ENCODE results near the gene CDKL4.
"Not testable (repeated sequence)": the region's sequence is repeated elsewhere in the genome, so short reads cannot be mapped to it uniquely, and the experiment has no call there.

CDKL4 gene

GRCh38 chr2:39243469-39244123 lies at the start of gene CDKL4:
CDKL4 (minus strand) TSS chr2:39243970.
- DNase-seq (ENCODE audit: low read depth) = no peak

GRCh38 chr2:39290433-39290832 lies 46.7 kb upstream of the CDKL4 start:
- DNase-seq (ENCODE audit: low read depth) = no peak

- DNase-seq (ENCODE audit: low read depth) = no peak
Measured at GRCh38 chr2:39289609-39290008, 45.8 kb upstream of the CDKL4 start.

- no peak for DNase-seq (ENCODE audit: low read depth)
Measured at GRCh38 chr2:39283561-39283960, 39.8 kb upstream of the CDKL4 start.

DNA sequence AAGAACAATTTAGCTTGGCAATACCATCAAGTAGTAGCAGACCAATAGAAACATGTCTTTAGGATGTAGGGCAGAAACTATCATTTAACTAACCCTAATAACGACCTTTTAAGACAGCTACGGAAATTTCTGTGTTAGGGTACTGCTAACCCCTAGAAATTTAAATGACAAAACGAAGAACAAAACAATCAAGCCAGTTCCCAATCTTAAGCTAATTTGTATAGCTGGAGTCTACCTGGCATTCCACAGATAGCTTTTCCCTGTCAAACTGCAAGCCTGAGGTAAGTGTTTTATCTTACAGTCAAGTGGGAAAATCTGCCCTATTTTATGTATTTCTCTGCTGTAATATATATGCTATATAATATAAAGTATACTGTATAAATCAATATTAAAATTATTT lies 37.6 kb upstream of the CDKL4 start:
- DNase-seq (ENCODE audit: low read depth) = no peak

DNA sequence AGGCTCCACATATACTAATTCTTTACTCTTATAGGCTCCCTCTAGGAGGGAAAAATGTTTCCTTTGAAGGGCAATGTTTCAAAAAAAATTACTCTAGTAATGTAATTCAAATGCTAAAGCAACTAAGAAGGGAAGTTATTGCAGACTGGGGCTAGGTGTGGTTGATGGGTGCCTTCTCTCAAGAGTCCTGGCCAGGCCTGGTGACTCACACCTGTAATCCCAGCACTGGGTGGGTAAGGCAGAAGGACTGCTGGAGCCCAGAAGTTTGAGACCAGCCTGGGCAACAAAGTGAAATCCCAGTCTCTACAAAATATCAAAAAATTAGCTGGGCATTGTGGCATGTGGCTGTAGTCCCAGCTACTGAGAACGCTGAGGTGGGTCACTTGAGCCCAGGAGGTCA lies 31.2 kb upstream of the CDKL4 start:
- DNase-seq (ENCODE audit: low read depth) = no peak

DNA sequence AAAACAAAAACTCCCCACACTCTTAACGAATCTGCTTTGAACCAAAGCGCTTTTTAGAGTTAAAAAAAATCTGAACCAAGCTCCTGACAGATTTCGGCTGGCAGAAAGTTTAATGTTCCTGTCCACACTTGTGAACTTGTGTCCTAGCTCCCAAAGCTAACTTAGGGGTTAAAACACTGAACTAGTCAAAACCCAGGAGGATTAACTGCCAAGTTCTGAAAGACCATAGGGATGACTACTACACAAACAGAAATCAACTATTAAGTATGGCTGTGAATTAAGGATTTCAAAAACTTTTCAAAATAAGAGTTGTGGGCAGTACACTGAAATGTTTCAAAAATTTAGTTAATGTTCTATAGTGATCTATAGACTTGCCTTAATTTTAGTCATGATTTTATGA lies 26.2 kb upstream of the CDKL4 start:
- no peak for DNase-seq (ENCODE audit: low read depth)

- DNase-seq (ENCODE audit: low read depth) = no peak
Measured at GRCh38 chr2:39266916-39267434, 23.2 kb upstream of the CDKL4 start.

DNA sequence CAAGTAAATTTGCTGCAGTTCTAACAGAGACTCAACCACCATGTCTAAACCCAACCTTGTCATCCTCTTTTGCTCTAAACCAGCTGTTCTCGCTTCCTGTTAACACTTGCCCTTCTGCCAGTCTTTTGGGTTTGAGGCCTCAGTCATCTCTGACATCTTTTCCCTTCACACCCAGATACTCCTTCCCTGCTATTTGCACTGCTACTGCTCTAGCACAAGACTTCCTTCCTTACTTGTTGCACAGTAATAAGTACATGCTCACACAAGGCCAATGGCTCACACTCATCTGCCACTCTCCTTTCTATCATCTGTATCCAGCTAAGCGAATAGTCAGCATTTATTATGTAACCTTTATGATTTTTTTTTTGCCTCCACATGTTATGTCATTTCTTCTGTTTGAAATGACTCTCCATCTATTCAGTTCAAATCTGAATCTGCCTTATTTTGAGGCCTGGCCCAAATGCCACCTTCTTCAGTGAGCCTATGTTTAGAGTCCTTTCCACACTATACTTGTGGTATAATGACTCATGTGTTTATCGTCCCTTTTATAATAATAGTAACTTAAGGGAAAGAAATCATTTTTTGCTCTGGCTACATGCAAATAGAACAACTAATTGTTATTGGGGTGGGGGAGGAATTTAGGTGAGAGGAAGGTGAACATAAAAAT lies 22.5 kb upstream of the CDKL4 start:
- no peak for DNase-seq (ENCODE audit: low read depth)

DNA sequence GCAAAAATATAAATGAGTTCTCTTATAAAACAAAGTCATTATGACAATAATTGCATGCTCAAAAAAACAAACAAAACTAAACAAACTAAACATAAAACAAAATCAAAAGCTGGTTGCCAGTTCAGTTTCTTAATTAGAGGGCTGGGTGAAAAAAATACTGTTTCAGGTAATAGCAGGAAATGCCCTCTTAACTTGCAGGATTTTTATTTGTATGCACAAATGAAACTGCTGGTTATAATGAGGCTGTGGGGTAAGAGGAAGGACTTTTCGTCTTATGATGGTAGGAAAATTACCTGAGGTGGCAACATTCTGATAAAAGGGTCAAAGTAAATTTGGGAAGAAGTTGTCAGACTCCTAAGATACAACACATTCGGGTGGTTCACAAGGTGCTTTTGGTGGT lies 21.5 kb upstream of the CDKL4 start:
- DNase-seq (ENCODE audit: low read depth) = no peak

DNA sequence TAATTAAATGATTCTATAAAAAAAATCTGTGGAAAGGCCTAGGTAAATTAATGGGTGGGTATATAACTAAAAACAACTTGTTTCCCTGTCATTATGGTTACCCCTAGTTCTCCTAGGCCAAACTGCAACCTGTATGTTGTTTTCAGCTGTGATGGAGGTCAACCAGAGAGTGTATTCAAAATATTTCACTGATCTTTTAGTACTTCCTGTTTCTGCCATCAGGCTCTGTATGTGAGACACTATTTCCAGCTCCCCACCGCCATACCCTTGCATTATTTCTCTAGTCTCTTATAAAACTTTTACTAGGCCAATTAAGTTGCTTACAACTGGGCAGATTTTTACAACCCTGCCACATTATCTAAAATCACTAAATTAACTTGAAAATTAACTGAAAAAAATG lies 21.0 kb upstream of the CDKL4 start:
- DNase-seq (ENCODE audit: low read depth) = no peak

DNA sequence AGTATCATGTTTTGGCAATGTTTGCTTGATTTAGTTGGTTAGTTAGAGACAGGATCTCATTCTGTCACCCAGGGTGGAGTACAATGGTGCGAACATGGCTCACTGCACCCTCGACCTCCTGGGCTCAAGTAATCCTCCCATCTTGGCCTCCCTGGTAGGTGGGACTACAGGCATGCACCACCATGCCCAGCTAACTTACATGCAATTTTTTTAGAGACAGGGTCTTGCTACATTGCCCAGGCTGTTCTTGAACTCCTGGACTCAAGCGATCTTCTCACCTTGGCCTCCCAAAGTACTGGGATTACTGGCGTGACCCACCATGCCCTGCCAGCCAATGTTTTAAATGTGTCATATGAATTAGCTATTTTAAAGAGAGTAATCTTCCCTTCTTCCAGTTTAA lies 16.3 kb upstream of the CDKL4 start:
- no peak for DNase-seq (ENCODE audit: low read depth)

- DNase-seq (ENCODE audit: low read depth) = no peak
Measured at GRCh38 chr2:39256040-39256439, 12.3 kb upstream of the CDKL4 start.

DNA sequence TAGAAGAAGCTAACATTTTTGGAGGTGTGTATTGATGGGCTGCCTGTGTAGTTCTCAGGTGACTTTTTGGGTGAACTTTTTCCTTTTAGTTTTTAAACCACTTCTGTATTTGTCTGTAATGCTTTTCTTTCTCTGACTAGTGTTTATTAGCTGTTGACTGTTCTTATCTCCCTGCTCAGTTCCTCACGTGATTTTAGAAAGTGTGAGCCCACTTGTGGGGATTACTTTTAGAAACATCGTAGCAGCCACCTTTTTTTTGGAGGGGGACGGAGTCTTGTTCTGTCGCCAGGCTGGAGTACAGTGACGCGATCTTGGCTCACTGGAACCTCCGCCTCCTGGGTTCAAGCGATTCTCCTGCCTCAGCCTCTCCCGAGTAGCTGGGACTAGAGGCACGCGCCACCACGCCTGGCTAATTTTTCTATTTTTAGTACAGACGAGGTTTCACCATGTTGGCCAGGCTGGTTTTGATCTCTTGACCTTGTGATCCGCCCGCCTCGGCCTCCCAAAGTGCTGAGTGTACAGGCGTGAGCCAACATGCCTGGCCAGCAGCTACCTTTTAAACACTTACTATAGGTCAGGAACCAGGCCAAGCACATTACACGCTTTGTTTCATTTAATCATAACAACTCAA lies 9.2 kb upstream of the CDKL4 start:
- no peak for DNase-seq (ENCODE audit: low read depth)

- DNase-seq (ENCODE audit: low read depth) = no peak
Measured at GRCh38 chr2:39247512-39248043, 3.8 kb upstream of the CDKL4 start.

GRCh38 chr2:39246382-39246980 lies 2.7 kb upstream of the CDKL4 start:
- no peak for DNase-seq (ENCODE audit: low read depth)

GRCh38 chr2:39244963-39245625 lies 1.3 kb upstream of the CDKL4 start:
- DNase-seq (ENCODE audit: low read depth) = not testable (repeated sequence)

GRCh38 chr2:39244241-39244862 lies 582 bp upstream of the CDKL4 start:
- not testable (repeated sequence) for DNase-seq (ENCODE audit: low read depth)

DNA sequence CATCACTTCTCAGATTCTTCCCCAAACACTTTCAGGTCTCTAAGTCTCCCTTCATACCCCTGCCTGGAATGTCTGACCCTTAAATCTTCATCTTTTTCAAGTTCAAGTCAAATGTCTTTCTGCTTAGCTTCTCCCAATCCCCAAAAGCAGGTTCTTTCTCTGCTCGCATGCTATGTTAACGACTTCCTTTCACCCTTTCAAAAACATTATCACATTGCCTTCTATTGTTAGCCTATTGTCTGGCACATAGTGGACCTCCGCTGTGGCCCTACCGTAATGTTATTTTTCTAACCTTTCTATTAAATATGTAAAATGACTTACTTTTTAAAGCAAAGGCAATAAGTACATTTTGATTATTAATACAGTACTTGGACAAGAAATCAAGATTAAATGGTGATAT lies 2.2 kb downstream of the CDKL4 start:
- DNase-seq (ENCODE audit: low read depth) = no peak

DNA sequence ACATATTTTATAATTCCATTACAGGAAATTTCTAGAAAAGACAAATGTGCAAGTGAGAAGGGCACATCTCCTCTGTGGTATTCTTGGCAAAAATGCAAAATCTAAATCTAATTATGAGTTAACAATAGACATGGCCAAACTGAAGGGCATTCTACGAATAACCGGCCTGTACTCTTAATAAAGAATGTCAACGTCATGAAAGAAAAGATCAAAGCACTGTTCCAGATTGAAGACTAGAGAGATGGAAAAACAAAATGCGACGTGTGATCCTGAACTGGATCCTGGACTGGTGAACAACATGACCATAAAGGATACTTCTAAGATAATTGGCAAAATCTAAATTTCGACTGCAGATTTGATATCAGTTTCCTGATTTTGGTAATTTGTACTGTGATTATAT lies 3.0 kb downstream of the CDKL4 start:
- DNase-seq (ENCODE audit: low read depth) = no peak

GRCh38 chr2:39234754-39235153 lies 9.0 kb downstream of the CDKL4 start:
- no peak for DNase-seq (ENCODE audit: low read depth)

DNA sequence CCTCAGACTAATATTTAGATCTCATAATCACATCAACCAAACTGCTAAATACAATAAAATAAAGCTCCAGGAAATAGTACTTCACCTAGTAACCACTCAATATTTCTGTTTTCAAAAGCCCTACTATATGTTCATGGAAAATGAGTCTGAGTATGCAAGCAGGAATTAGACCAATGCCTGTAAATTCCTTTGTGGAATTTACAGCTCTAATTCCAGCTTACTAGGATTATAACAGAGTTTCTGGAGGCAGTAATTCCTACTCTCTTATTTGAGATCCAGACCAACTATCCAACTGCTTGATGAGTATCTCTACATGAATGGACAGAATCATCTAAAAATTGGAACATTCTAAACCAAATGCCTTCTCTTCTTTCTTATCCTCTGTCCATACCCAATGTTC lies 11.6 kb downstream of the CDKL4 start:
- DNase-seq (ENCODE audit: low read depth) = no peak
